HG03439 (cell line): ENCODE data around the gene ZFYVE19.

ENCODE experiments used
- ATAC-seq: cut with Tn5 transposase; IDR thresholded peaks from one replicate; pipeline ENCODE4 v1.9.1; 2021; ENCODE audit warnings: mild to moderate bottlenecking, moderate library complexity; ENCODE audit not compliant: unreplicated experiment

Gene ZFYVE19, protein sequence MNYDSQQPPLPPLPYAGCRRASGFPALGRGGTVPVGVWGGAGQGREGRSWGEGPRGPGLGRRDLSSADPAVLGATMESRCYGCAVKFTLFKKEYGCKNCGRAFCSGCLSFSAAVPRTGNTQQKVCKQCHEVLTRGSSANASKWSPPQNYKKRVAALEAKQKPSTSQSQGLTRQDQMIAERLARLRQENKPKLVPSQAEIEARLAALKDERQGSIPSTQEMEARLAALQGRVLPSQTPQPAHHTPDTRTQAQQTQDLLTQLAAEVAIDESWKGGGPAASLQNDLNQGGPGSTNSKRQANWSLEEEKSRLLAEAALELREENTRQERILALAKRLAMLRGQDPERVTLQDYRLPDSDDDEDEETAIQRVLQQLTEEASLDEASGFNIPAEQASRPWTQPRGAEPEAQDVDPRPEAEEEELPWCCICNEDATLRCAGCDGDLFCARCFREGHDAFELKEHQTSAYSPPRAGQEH

DNA sequence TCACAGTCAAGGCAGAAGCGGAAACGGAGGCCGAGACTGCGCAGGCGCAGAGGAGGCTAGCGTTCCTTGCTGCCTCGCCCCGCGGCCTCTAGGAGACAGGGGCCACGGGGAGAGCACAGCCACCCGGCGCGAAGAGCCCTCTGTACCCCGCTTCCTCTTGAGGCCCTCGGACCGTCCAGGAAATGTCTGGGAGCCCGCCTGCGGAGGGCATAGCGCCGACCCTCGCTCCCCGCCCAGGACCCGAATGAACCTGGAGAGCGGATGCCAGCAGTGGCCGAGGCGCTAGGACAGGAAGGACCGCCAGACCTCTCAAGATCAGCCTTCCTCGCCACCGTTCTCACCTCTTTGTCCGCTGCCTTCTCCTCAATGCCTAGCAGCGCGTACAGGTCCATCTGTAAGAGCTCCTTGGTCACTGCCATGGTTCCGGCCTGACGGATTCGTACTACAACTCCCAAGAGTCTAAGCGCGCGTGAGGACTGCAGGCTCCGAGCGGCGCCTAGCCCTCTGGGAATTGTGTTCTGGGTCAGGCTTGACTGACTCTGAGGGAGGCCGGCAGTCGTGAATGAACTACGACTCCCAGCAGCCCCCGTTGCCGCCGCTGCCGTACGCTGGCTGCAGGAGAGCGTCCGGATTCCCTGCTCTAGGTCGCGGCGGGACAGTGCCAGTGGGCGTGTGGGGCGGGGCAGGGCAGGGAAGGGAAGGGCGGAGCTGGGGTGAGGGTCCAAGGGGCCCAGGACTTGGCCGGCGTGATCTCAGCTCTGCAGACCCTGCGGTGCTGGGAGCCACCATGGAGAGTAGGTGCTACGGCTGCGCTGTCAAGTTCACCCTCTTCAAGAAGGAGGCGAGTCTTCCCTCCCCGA is at the start of gene ZFYVE19, which contains the start of gene DNAJC17:
ZFYVE19 (plus strand) TSS at position 62 of the 860 bp plus-strand sequence; CDS start at position 563, 501 bp downstream.
DNAJC17 (minus strand) TSS at position 446 of the 860 bp plus-strand sequence; CDS start at position 419, 27 bp downstream.
- ATAC-seq = peak; percentile 93

GRCh38 chr15:40759961-40760360 is 46.9 kb upstream of the ZFYVE19 start:
- no peak for ATAC-seq

GRCh38 chr15:40762919-40763800 is 43.7 kb upstream of the ZFYVE19 start:
- peak; percentile 3 for ATAC-seq

GRCh38 chr15:40763801-40764628 is 42.9 kb upstream of the ZFYVE19 start, which contains the start of gene GCHFR:
Gene GCHFR, plus strand, starts transcription at chr15:40764068. Its CDS starts 113 bp downstream, at chr15:40764181.
- ATAC-seq = peak; percentile 55

DNA sequence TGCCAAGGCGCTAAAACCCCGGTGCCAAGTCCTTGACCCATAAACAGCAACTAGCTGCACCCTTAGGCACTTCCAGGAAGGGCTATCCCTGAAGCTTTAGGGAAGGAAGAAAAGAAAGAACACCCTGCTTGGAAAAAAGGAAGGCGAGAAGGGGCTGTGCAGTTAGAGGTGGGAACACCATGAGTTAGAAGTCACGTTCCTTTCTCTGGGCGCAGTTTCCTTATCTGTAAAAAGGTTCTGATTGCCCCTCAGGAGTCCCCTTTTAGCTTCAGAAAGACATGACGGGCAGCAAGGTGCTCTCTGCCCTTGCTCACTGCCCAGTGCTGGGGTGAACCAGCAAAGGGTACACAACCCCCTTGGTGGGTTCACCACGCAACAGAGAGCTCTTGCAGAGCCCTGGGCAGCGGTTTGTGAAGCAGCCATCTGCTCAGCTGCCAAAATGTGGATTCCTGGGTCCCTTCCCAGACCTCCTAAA is 42.2 kb upstream of the ZFYVE19 start:
- no peak for ATAC-seq

DNA sequence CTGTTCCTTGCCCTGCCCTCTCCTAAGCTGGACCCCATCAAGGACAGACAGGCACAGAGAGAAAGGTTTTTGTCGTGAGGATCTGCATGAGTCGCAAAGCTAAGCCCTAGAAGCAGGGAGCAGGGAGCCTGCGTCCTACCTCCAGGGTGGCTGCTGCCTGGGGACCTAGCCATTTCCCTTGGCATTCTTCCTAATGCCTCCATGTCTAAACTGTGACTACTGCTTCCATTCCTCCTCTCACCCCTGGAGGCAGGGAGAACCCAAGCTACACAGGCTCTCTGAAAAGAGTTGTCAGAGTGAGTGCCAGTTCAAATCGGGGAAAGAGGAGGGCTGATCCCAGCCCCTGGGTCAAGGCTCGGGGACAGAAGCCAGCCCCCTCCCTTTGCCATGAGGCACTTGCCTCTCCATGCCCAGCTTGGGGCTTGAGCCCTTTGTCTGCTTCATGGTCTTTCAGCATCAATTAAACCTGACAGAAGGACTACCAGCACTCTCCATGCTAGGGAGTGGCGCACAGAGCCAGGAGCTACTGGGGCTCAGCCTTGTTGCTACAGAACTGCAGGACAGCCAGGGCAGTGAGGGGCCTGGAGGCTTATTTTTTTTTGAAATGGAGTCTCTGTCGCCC is 40.6 kb upstream of the ZFYVE19 start:
- ATAC-seq = no peak

DNA sequence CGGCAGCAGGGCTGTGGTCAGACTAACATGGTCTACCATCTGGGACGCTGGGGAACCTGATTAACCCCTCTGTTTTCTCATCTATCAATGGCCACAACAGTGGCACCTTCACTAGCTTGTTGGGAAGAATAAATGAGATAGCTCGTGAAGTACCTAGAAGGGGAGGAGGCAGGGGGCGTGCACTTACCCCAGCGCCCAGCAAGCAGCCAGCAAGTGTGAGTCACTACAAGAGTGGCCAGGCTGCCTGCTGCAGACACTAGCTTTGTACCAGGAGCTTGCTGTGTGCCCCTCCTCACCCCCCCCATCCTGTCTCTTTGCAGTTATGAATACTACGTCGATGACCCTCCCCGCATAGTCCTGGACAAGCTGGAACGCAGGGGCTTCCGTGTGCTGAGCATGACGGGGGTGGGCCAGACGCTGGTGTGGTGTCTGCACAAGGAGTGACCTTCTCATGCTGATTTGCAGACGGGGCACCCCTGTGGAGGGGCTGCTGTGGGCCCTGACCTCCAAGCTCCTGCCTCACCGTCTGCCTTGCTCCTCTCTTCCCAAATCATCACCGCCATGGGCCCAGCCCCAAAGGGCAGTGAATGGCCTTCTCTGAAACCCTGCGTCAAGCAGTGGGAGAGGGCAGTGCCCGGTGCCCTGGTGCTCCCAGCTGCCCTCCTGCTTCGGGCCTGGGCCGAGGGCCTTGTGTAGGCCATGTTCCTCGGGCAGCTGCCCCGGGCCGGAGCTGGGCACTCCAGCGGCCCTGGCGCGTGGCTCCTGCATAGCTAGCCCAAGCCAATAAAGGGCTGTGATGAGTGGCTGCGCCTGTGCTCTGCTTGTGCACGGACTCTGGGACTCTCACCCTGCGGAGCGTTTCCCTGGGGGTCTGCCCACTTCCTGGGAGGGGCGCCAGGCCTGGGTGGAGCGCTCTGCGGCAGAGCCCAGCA is 39.7 kb upstream of the ZFYVE19 start:
- no peak for ATAC-seq

GRCh38 chr15:40767838-40768500 is 38.9 kb upstream of the ZFYVE19 start:
- no peak for ATAC-seq

- ATAC-seq = no peak
Measured at GRCh38 chr15:40768521-40769273, 38.2 kb upstream of the ZFYVE19 start.

GRCh38 chr15:40769274-40770146 is 37.4 kb upstream of the ZFYVE19 start, which contains the start of gene C15orf62:
Gene C15orf62, plus strand, starts transcription at chr15:40769980. Its CDS starts 516 bp downstream, at chr15:40770496.
- ATAC-seq = no peak

DNA sequence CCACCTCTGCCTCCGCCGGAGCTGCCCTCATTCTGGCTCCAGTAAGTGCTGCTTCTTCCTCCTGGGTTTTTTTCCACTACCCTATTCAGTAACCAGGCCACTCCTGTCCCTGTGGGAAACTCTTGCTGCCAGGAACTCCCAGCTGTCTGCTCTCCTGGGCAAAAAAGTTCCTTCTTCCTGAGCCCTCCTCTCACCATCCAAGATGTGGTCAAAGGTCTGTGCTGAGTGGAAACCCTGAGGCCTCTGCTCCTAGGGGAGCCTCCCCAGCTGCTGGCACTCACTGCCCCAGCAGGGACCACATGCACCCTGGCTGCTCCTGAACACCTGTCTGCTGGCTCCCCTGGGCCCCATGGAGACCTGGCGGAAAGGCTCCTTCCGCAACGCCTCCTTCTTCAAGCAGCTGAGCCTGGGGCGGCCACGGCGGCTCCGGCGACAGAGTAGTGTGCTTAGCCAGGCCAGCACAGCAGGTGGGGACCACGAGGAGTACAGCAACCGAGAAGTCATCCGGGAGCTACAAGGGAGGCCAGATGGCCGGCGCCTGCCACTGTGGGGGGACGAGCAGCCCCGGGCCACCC is 36.7 kb upstream of the ZFYVE19 start:
- ATAC-seq = no peak

DNA sequence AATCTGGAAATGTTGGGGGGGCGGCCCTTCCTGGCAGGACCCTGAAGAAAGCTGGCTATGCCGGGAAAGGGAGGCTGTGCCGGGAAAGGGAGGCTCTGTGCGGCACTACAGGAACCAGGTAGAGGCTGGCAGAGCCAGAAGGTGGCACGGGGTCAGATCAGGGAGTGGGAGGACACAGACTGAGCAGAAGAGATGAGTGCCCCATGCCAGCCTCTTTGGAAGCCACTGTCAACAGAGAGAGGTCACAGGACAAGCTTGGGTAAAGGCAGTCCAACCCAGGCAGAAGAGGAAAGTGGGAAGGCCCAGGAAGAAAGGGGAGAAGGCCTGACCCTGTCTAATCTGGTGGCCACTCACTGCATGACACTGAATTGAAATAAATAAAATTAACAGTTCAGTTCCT is 35.6 kb upstream of the ZFYVE19 start:
- no peak for ATAC-seq

- no peak for ATAC-seq
Measured at GRCh38 chr15:40772014-40772413, 34.9 kb upstream of the ZFYVE19 start.

GRCh38 chr15:40773496-40773895 is 33.4 kb upstream of the ZFYVE19 start:
- ATAC-seq = no peak

DNA sequence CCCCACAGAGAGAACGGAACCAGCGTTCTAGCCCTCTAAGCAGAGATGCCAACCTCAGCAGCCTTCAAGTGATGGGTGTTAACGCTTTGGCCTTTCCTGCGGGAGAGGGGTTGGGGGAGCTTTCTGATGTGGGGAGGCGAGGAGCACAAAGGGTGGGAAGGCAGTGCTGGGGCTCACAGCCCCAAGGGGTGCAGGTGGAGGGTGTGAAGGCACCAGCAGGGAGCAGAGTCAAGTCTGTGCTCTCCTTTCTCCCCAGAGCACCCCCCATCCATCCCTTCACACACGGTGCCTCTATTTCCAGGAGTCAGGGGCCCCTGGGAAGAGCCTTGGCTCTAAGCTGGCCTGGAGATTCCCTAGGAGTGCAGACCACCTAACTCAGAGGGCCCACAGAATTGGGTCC is 33.0 kb upstream of the ZFYVE19 start:
- ATAC-seq = no peak
